Hepatocyte (in vitro differentiated cells): Measurements from ENCODE around the gene RPL35.

ENCODE experiments used
- CTCF ChIP-seq: fragments of 200-600 bp; sonication (generic); IDR thresholded peaks from 2 replicates; pipeline ENCODE4 v1.5.1; 2016; ENCODE audit warnings: antibody characterized with exemption, mild to moderate bottlenecking; ENCODE audit not compliant: poor library complexity
- EZH2 ChIP-seq: fragments of 200-600 bp; sonication (generic); IDR thresholded peaks from 2 replicates; pipeline ENCODE4 v1.6.1; 2016; ENCODE audit warnings: antibody characterized with exemption, mild to moderate bottlenecking, borderline replicate concordance
- EZH2phosphoT487 ChIP-seq: fragments of 200-600 bp; sonication (generic); IDR thresholded peaks from one replicate; pipeline ENCODE4 v1.6.1; 2018; ENCODE audit warnings: antibody characterized with exemption, mild to moderate bottlenecking, low read depth, moderate library complexity; ENCODE audit not compliant: unreplicated experiment, severe bottlenecking

GRCh38 chr9:124844291-124844690 lies 17.5 kb downstream of the RPL35 start:
- no peak for TF ChIP-seq EZH2phosphoT487
- TF ChIP-seq CTCF, result no peak
- no peak for TF ChIP-seq EZH2
